SK-N-SH (cell line): ENCODE measurements around the gene KLHDC10. TPM values are rescaled to one million over a fixed set of nuclear protein-coding genes. Genes with fewer than 3 reads are reported as not detected.

ENCODE experiments used
- CTCF ChIA-PET: fragments of 300-600, 350-600 bp; formaldehyde crosslinking; extraction: SDS; loops from one replicate; lab custom pipeline; 2021; lab: Yijun Ruan, JAX
- POLR2A ChIA-PET: fragments of 350-600 bp; sonication (Branson Sonifier 250); formaldehyde crosslinking; extraction: SDS; loops from one replicate; lab custom pipeline; 2020; ENCODE audit warnings: antibody characterized with exemption, inconsistent platforms; lab: Yijun Ruan, JAX
- DNase-seq: peaks from one replicate; pipeline ENCODE4 v3.0.0; 2012
- H2AFZ ChIP-seq: fragments of 200-600 bp; sonication (generic); 2 replicates; pipeline ENCODE4 v1.8.1; 2016; ENCODE audit warnings: antibody characterized with exemption, mild to moderate bottlenecking, low read depth
- H3F3A ChIP-seq: fragments of 200-600 bp; sonication (generic); replicated peaks from 2 replicates; pipeline ENCODE3; 2016; ENCODE audit warnings: antibody characterized with exemption, mild to moderate bottlenecking; ENCODE audit not compliant: insufficient read depth
- H3K27ac ChIP-seq, 2 experiments: fragments of 200-500 bp in 1 of 2; fragments of 200-600 bp in 1 of 2; sonication (Bioruptor generic) in 1 of 2; sonication (generic), shearing (Covaris generic) in 1 of 2; 2 replicates each; pipeline versions ENCODE4 v1.5.1 to v1.6.1; 2014 to 2016; ENCODE audit warnings: low read depth in 2 of 2, inconsistent platforms in 1 of 2, low read length in 1 of 2, mild to moderate bottlenecking in 1 of 2, mixed read lengths in 1 of 2
- H3K27me3 ChIP-seq: fragments of 200-600 bp; sonication (generic), shearing (Covaris generic); 2 replicates; pipeline ENCODE4 v1.6.1; 2016; ENCODE audit warnings: mixed run types; ENCODE audit not compliant: insufficient read depth
- H3K36me3 ChIP-seq, 2 experiments: fragments of 200-500 bp in 1 of 2; fragments of 200-600 bp in 1 of 2; sonication (Bioruptor generic) in 1 of 2; sonication (generic) in 1 of 2; replicated peaks in 1 of 2; 2 replicates each; pipeline versions ENCODE3 to v1.5.1; 2014 to 2016; ENCODE audit warnings: low read length in 1 of 2, mild to moderate bottlenecking in 1 of 2; ENCODE audit not compliant: insufficient read depth in 2 of 2, control insufficient read depth in 1 of 2
- H3K4me1 ChIP-seq, 2 experiments: fragments of 200-500 bp in 1 of 2; fragments of 200-600 bp in 1 of 2; sonication (Bioruptor generic) in 1 of 2; sonication (generic), shearing (Covaris generic) in 1 of 2; 2 replicates each; pipeline versions ENCODE4 v1.5.1 to v1.6.1; 2014 to 2016; ENCODE audit warnings: low read depth in 1 of 2, low read length in 1 of 2, mixed run types in 1 of 2; ENCODE audit not compliant: insufficient read depth in 2 of 2, control insufficient read depth in 1 of 2
- H3K4me2 ChIP-seq: fragments of 200-600 bp; sonication (generic), shearing (Covaris generic); 2 replicates; pipeline ENCODE4 v1.6.1; 2017; ENCODE audit warnings: mixed run types
- H3K4me3 ChIP-seq, 2 experiments: fragments of 200-500 bp in 1 of 2; fragments of 200-600 bp in 1 of 2; sonication (Bioruptor generic) in 1 of 2; sonication (generic), shearing (Covaris generic) in 1 of 2; 2 replicates each; pipeline versions ENCODE4 v1.5.1 to v1.8.1; 2014 to 2016; ENCODE audit warnings: low read depth in 2 of 2, inconsistent platforms in 1 of 2, low read length in 1 of 2, mild to moderate bottlenecking in 1 of 2, mixed read lengths in 1 of 2, moderate library complexity in 1 of 2
- H3K79me2 ChIP-seq: fragments of 200-600 bp; sonication (generic); 2 replicates; pipeline ENCODE4 v1.8.1; 2017; ENCODE audit warnings: mild to moderate bottlenecking; ENCODE audit not compliant: insufficient read depth
- H3K9ac ChIP-seq: fragments of 200-600 bp; sonication (generic); 2 replicates; pipeline ENCODE4 v1.6.1; 2017; ENCODE audit warnings: mixed run types
- H3K9me2 ChIP-seq: fragments of 200-600 bp; sonication (generic); 2 replicates; pipeline ENCODE4 v1.6.1; 2017; ENCODE audit warnings: mixed run types
- H3K9me3 ChIP-seq: fragments of 200-600 bp; sonication (generic); 2 replicates; pipeline ENCODE4 v1.6.1; 2017; ENCODE audit warnings: mixed run types, mild to moderate bottlenecking, moderate library complexity
- H4K20me1 ChIP-seq: fragments of 200-600 bp; sonication (generic); 2 replicates; pipeline ENCODE4 v1.6.1; 2017; ENCODE audit warnings: mild to moderate bottlenecking, mixed run types; ENCODE audit not compliant: insufficient read depth
- CHD2 ChIP-seq: fragments of 150-350 bp; IDR thresholded peaks from 2 replicates; pipeline ENCODE4 v1.6.1; 2018; ENCODE audit warnings: low read length; ENCODE audit not compliant: partially characterized antibody
- ELF1 ChIP-seq: IDR thresholded peaks from 2 replicates; pipeline ENCODE4 v1.4.0; 2012
- EP300 ChIP-seq, 2 experiments: IDR thresholded peaks; 2 replicates each; pipeline versions ENCODE4 v1.4.0 to v1.6.1; 2012; ENCODE audit warnings: borderline replicate concordance in 1 of 2, low read depth in 1 of 2, low read length in 1 of 2
- EZH2phosphoT487 ChIP-seq: fragments of 200-600 bp; sonication (generic); IDR thresholded peaks from 2 replicates; pipeline ENCODE4 v1.6.1; 2017; ENCODE audit warnings: low read depth, mixed run types, mild to moderate bottlenecking, antibody characterized with exemption, moderate library complexity, borderline replicate concordance
- FOXM1 ChIP-seq: IDR thresholded peaks from 2 replicates; pipeline ENCODE4 v1.4.0; 2012; ENCODE audit warnings: low read depth, mild to moderate bottlenecking
- GABPA ChIP-seq: IDR thresholded peaks from 2 replicates; pipeline ENCODE4 v1.4.0; 2012; ENCODE audit warnings: low read depth, mild to moderate bottlenecking
- IRF3 ChIP-seq: fragments of 150-350 bp; IDR thresholded peaks from 2 replicates; pipeline ENCODE4 v1.6.1; 2016; ENCODE audit warnings: mild to moderate bottlenecking, low read depth, low read length
- JUND ChIP-seq: IDR thresholded peaks from 2 replicates; pipeline ENCODE4 v1.4.0; 2012
- MAX ChIP-seq: IDR thresholded peaks from 2 replicates; pipeline ENCODE4 v1.4.0; 2012; ENCODE audit warnings: low read depth
- MXI1 ChIP-seq: IDR thresholded peaks from 2 replicates; pipeline ENCODE4 v1.6.1; 2012; ENCODE audit warnings: mild to moderate bottlenecking, low read depth, low read length, improper control_type of control experiment
- NRF1 ChIP-seq: IDR thresholded peaks from 2 replicates; pipeline ENCODE4 v1.6.1; 2012; ENCODE audit warnings: low read depth, mild to moderate bottlenecking, low read length
- PBX3 ChIP-seq: IDR thresholded peaks from 2 replicates; pipeline ENCODE4; 2012
- POLR2AphosphoS5 ChIP-seq: IDR thresholded peaks from 2 replicates; pipeline ENCODE4 v1.6.1; 2012; ENCODE audit warnings: low read depth, low read length
- RAD21 ChIP-seq: IDR thresholded peaks from 2 replicates; pipeline ENCODE4 v1.6.1; 2012; ENCODE audit warnings: mild to moderate bottlenecking, low read length
- RXRA ChIP-seq: IDR thresholded peaks from 2 replicates; pipeline ENCODE4 v1.4.0; 2012; ENCODE audit warnings: low read depth, mild to moderate bottlenecking, borderline replicate concordance
- TAF1 ChIP-seq: IDR thresholded peaks from 2 replicates; pipeline ENCODE4 v1.6.1; 2012; ENCODE audit warnings: low read depth, mild to moderate bottlenecking, low read length, moderate library complexity, borderline replicate concordance
- YY1 ChIP-seq: IDR thresholded peaks from 2 replicates; pipeline ENCODE4 v1.4.0; 2012; ENCODE audit warnings: low read depth, mild to moderate bottlenecking
- WGBS: methylation state at CpG from one replicate; pipeline ENCODE4 v1.1.6; 2017; ENCODE audit warnings: low lambda C conversion rate; 5-methylcytosine and 5-hydroxymethylcytosine counted together
- polyA plus RNA-seq, 3 experiments: library from polyadenylated mRNA; depleted of rRNA; stranded (reverse); fragments of >200 nt; gene quantifications; 2 replicates each; pipeline ENCODE4 v1.2.3, GENCODE V29; 2012
- TF ChIP-seq, protein P1 (sequence below): fragments of 150-350 bp; IDR thresholded peaks from 2 replicates; pipeline ENCODE4 v1.6.1; 2017; ENCODE audit warnings: antibody characterized with exemption, low read length, low read depth, borderline replicate concordance
- TF ChIP-seq, protein P2 (sequence below): IDR thresholded peaks from 2 replicates; pipeline ENCODE4 v1.6.1; 2012; ENCODE audit warnings: mild to moderate bottlenecking, low read depth, low read length, moderate library complexity

Gene KLHDC10
- polyA plus RNA-seq, 1 of the 3 experiments (the other 2 are of a cell fraction): 15.9 TPM

- POLR2A ChIA-PET: no interaction called here
- DNase-seq: no peak
- Histone ChIP-seq H3K27me3 (no peaks in the 10 kb centered on the region), H3K79me2 (no peaks in the 10 kb centered on the region), H3K4me1 (peaks cover 4 to 5% of the 10 kb centered on the region in 2 experiments; a peak in 2 of 4 replicates), H3K4me3 (no peak overlapping the region), H3K27ac (no peak overlapping the region), H3F3A (peaks cover 14% of the 10 kb centered on the region)
- CTCF ChIA-PET: interaction anchor here (1.1 kb wide), 1 partner anchor 76 kb away, joined by 3 read pairs; no protein-coding TSS in a partner anchor
- no peak for TF ChIP-seq FOXM1
- TF ChIP-seq, all 33 proteins: peak for 0
- Histone ChIP-seq H4K20me1 (no peaks in the 10 kb centered on the region), H3K36me3 (no peaks in the 10 kb centered on the region), H3K9ac (no peak overlapping the region), H3K9me3 (no peaks in the 10 kb centered on the region), H3K9me2 (no peaks in the 10 kb centered on the region), H3K4me2 (no peak overlapping the region), H2AFZ (no peak overlapping the region)
- 93% methylated on average over 9 of the region's 9 CpGs for WGBS
These were observed 78.2 kb downstream of the KLHDC10 start for GRCh38 chr7:130148561-130148960.

GRCh38 chr7:130149281-130150139 lies 79.2 kb downstream of the KLHDC10 start:
- 90% methylated on average over 18 of the region's 20 CpGs for WGBS

More at GRCh38 chr7:130149281-130150139, 79.2 kb downstream of the KLHDC10 start:
- no peaks in the 10 kb centered on the region for H3K79me2 ChIP-seq
- CTCF ChIA-PET: interaction anchor here (1.1 kb wide), 1 partner anchor 77 kb away, joined by 3 read pairs; no protein-coding TSS in a partner anchor
- H3F3A ChIP-seq: peaks cover 11% of the 10 kb centered on the region
- H3K36me3 ChIP-seq: no peaks in the 10 kb centered on the region
- TF ChIP-seq CHD2 (no peak), POLR2AphosphoS5 (no peak), MAX (no peak), NRF1 (no peak), GABPA (no peak), TAF1 (no peak), EZH2phosphoT487 (no peak), FOXM1 (no peak), PBX3 (no peak), EP300 (IDR thresholded peaks at IDR 0.05; ENCODE audit: borderline replicate concordance in 1 of 2, low read depth in 1 of 2, low read length in 1 of 2) (no peak), IRF3 (no peak), JUND (no peak), RXRA (no peak), MXI1 (no peak), RAD21 (no peak), YY1 (no peak), ELF1 (no peak)
- TF ChIP-seq, protein P1, sequence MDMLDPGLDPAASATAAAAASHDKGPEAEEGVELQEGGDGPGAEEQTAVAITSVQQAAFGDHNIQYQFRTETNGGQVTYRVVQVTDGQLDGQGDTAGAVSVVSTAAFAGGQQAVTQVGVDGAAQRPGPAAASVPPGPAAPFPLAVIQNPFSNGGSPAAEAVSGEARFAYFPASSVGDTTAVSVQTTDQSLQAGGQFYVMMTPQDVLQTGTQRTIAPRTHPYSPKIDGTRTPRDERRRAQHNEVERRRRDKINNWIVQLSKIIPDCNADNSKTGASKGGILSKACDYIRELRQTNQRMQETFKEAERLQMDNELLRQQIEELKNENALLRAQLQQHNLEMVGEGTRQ: no peak
- TF ChIP-seq, protein P2, sequence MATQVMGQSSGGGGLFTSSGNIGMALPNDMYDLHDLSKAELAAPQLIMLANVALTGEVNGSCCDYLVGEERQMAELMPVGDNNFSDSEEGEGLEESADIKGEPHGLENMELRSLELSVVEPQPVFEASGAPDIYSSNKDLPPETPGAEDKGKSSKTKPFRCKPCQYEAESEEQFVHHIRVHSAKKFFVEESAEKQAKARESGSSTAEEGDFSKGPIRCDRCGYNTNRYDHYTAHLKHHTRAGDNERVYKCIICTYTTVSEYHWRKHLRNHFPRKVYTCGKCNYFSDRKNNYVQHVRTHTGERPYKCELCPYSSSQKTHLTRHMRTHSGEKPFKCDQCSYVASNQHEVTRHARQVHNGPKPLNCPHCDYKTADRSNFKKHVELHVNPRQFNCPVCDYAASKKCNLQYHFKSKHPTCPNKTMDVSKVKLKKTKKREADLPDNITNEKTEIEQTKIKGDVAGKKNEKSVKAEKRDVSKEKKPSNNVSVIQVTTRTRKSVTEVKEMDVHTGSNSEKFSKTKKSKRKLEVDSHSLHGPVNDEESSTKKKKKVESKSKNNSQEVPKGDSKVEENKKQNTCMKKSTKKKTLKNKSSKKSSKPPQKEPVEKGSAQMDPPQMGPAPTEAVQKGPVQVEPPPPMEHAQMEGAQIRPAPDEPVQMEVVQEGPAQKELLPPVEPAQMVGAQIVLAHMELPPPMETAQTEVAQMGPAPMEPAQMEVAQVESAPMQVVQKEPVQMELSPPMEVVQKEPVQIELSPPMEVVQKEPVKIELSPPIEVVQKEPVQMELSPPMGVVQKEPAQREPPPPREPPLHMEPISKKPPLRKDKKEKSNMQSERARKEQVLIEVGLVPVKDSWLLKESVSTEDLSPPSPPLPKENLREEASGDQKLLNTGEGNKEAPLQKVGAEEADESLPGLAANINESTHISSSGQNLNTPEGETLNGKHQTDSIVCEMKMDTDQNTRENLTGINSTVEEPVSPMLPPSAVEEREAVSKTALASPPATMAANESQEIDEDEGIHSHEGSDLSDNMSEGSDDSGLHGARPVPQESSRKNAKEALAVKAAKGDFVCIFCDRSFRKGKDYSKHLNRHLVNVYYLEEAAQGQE: no peak
- TF ChIP-seq, all 33 proteins: peak for 0
- DNase-seq: no peak
- Histone ChIP-seq H3K27me3 (no peaks in the 10 kb centered on the region), H3K4me1 (peaks cover under 1 to 7% of the 10 kb centered on the region in 2 experiments; a peak in 2 of 4 replicates), H3K9me3 (no peaks in the 10 kb centered on the region), H3K27ac (no peak overlapping the region), H3K9me2 (no peaks in the 10 kb centered on the region), H3K4me3 (no peak overlapping the region), H2AFZ (no peak overlapping the region), H3K9ac (no peak overlapping the region), H3K4me2 (no peak overlapping the region), H4K20me1 (no peaks in the 10 kb centered on the region)
- POLR2A ChIA-PET: no interaction called here
